Subcutaneous abdominal adipose tissue (tissue), 5 donors: ENCODE results near the gene SIM2.

Experiments used
- H3K27ac ChIP-seq: one replicate; pipeline ENCODE4 v1.7.0; 2013; ENCODE audit warnings: low read depth, mild to moderate bottlenecking, inconsistent platforms, low read length, moderate library complexity
- H3K27me3 ChIP-seq, 5 donors: one replicate each; pipeline ENCODE4 v1.7.0; 2013; ENCODE audit warnings: low read length in 5 of 5, inconsistent platforms in 1 of 5; ENCODE audit not compliant: control insufficient read depth in 5 of 5, insufficient read depth in 4 of 5
- H3K36me3 ChIP-seq, 5 donors: one replicate each; pipeline ENCODE4 v1.7.0; 2013; ENCODE audit warnings: low read length in 5 of 5; ENCODE audit not compliant: control insufficient read depth in 5 of 5, insufficient read depth in 5 of 5
- H3K4me1 ChIP-seq, 5 donors: one replicate each; pipeline ENCODE4 v1.7.0; 2013; ENCODE audit warnings: low read length in 5 of 5, mild to moderate bottlenecking in 3 of 5, moderate library complexity in 1 of 5; ENCODE audit not compliant: control insufficient read depth in 5 of 5, insufficient read depth in 5 of 5
- H3K4me3 ChIP-seq, 5 donors: one replicate each; pipeline ENCODE4 v1.7.0; 2013; ENCODE audit warnings: low read length in 5 of 5, low read depth in 1 of 5
- H3K9ac ChIP-seq, 5 donors: one replicate each; pipeline ENCODE4 v1.7.0; 2013; ENCODE audit warnings: low read length in 5 of 5, mild to moderate bottlenecking in 4 of 5, moderate library complexity in 3 of 5
- H3K9me3 ChIP-seq, 5 donors: one replicate each; pipeline ENCODE4 v1.7.0; 2013; ENCODE audit warnings: low read length in 5 of 5; ENCODE audit not compliant: control insufficient read depth in 5 of 5
- donor health status: healthy.
- donor health status: healthy.
- donor health status: healthy.
- donor health status: healthy.
- donor health status: healthy.

The SIM2 gene

DNA sequence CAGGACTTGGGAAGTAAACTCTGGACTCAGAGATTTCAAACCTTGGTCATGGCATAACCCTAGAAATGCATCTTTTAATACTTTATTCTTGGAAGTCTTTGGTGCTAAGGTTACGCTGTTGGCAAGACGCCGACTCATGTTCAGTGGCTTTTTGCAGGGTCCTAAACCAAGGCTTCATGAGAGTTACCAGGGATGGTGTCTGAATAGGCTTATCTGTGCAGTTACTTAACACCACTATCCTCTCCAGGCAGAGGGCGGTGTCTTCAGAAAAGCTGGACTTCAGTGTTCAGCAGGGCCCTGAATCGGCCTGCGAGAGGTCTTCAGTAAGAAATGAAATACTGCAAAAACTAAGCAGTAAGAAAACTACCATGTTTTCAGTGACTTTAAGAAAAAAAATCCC, 58.3 kb downstream of the SIM2 start:
- no peaks in the 10 kb centered on the region for H3K27me3 ChIP-seq
- no peak overlapping the region for H3K4me3 ChIP-seq
- no peak overlapping the region for H3K9ac ChIP-seq
- no peaks in the 10 kb centered on the region for H3K9me3 ChIP-seq
- peaks cover 6 to 36% (median 15%) of the 10 kb centered on the region in 5 donors for H3K36me3 ChIP-seq
- no peak overlapping the region for H3K27ac ChIP-seq
- peaks cover 0 to 10% (median 0%) of the 10 kb centered on the region in 5 donors for H3K4me1 ChIP-seq

DNA sequence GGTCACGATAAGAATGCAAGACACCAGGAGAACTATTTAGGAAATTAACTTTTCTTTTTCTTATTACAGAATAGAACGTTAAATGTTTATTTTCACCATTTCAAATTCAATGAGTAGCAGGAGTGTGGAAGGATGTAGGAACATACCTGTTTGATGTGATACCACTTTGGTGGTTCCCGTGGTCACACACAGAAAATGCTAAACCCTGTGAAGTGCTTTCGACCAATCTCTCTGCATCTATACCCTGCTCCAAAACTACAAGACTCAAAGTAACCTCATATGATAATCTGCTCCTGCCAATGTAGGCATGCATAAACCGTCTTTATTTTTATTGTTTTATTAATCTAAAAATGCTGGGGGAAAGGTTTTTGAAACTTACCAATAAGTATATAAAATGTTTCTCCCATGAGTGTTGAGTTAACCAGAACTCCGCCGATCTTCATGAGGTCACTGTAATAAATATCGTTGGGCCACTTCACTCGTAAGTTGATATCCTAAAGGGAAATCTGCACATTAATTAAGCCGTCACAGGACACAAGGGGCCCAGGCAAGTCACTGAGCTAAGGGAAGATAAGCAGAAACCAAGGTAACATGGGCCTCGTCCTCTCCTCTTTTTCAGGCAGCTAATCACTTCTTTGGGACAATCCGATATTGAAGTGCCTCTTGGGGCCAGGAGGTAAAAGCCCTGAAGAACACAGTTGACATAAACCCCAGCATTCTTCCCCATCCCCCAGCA, 60.6 kb downstream of the SIM2 start:
- H3K9me3 ChIP-seq: no peaks in the 10 kb centered on the region
- no peak overlapping the region for H3K9ac ChIP-seq
- H3K27me3 ChIP-seq: no peaks in the 10 kb centered on the region
- H3K4me1 ChIP-seq: peaks cover 0 to under 1% (median 0%) of the 10 kb centered on the region in 5 donors
- peaks cover 7 to 21% (median 9%) of the 10 kb centered on the region in 5 donors for H3K36me3 ChIP-seq
- H3K4me3 ChIP-seq: no peak overlapping the region
- H3K27ac ChIP-seq: no peak overlapping the region

DNA sequence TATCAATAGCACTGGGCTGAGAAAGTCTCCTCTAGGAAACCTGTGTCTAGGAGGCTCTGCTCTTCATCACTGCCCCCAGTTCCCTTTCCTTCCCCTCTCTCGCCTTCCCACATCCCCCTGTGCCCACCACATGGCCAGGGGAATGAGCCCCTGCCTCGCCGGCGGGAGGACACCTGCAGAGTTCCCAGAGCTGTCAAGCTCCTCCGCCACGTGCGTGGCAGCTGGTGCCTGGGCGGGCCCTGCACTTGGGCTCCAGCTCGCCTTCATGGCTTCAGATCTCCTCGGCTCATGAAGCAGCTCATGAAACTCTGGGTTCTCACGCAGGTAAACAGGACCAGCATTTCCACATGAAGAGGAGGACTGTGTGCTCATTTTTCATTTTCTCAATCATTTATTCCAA, 62.8 kb downstream of the SIM2 start:
- Histone ChIP-seq H3K4me3 (no peak overlapping the region), H3K4me1 (no peaks in the 10 kb centered on the region), H3K9ac (no peak overlapping the region), H3K27ac (no peak overlapping the region), H3K36me3 (peaks cover 5 to 16% (median 7%) of the 10 kb centered on the region in 5 donors), H3K27me3 (no peaks in the 10 kb centered on the region), H3K9me3 (no peaks in the 10 kb centered on the region)

DNA sequence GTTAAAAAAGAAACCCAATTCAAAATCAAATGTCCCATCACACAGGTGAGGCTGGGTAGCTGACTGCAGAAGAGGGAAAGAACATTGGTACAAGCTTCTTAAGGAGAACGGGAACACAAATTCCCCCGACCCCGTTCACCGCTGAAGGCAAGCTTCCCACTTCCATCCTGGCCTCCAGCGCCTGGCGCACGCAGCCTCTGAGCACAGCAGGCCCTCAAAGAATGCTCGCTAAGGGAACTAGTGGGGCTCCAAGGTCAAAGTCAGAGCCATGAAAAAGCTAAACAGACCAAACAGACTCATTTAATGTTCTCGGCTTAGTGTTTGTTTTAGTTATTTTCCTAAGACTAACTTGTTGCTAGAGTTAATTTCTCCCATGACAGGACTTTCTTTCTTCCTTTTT, 63.7 kb downstream of the SIM2 start:
- Histone ChIP-seq H3K27ac (no peak overlapping the region), H3K9me3 (no peaks in the 10 kb centered on the region), H3K4me1 (no peaks in the 10 kb centered on the region), H3K36me3 (peaks cover 5 to 15% (median 6%) of the 10 kb centered on the region in 5 donors), H3K9ac (no peak overlapping the region), H3K4me3 (no peak overlapping the region), H3K27me3 (no peaks in the 10 kb centered on the region)

DNA sequence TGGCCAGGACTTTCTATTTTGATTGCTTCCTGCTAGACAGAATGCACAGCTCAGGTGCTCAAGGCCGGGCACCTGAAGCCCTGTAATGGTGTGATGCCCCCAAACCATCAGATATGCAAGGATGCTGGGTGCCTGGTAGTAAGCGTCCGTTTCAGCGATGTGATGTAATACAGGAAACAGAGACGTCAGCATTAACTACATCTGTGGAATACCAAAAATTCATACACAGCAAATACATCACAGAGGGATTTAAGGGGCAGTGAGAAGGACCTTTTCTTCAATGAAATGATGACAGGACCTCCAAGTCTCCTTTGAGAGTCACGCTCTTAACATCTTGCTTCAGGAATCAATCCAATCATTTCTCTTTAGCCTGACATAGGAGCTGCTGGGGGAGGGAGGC, 64.4 kb downstream of the SIM2 start:
- H3K4me3 ChIP-seq: no peak overlapping the region
- H3K27me3 ChIP-seq: no peaks in the 10 kb centered on the region
- H3K36me3 ChIP-seq: peaks cover 5 to 15% (median 6%) of the 10 kb centered on the region in 5 donors
- no peaks in the 10 kb centered on the region for H3K9me3 ChIP-seq
- H3K27ac ChIP-seq: no peak overlapping the region
- H3K9ac ChIP-seq: no peak overlapping the region
- H3K4me1 ChIP-seq: peaks cover 0 to under 1% (median 0%) of the 10 kb centered on the region in 5 donors

DNA sequence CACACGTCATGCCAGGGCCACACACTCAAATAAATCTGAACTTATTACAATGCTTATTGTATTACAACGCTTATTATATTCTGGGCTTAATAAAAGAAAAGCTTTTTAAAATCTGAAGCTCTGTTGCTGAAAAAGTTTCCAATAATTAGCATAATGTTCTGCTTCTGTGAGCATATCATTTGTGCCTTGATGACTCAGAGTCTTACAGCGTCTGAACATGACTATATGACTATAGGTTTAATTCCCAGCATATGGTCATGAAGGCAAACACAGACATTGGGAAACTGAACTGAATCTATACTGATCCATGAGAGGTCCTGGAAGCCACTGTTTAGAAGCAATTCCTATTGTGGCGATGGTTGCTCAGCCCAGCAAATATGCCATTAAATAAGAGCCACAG, 66.3 kb downstream of the SIM2 start:
- Histone ChIP-seq H3K36me3 (peaks cover 0 to 11% (median 2%) of the 10 kb centered on the region in 5 donors), H3K27me3 (no peaks in the 10 kb centered on the region), H3K4me3 (no peak overlapping the region), H3K9ac (no peak overlapping the region), H3K27ac (no peak overlapping the region), H3K4me1 (peaks cover 0 to 16% (median 0%) of the 10 kb centered on the region in 5 donors), H3K9me3 (no peaks in the 10 kb centered on the region)

DNA sequence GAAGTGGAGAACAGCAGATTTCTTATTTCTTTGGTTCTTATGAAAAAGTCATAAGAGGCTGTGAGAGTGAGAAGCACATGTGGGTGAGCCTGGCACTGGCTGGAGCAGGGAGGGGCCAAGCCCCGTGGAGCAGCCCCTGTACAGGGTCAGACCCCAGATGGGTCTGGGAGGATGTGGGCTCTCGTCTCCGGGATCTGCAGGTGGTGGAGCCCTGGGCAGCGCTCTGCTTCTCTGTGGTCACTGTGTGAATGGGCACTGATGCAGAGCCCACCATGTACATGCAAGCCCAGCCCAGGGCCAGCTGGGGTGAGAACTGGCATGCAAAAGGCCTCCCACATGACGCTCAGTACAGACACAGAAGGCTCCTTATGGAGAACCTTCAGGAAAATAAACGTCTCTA, 67.6 kb downstream of the SIM2 start:
- Histone ChIP-seq H3K27ac (no peak overlapping the region), H3K4me3 (no peak overlapping the region), H3K4me1 (peaks cover 0 to 16% (median 0%) of the 10 kb centered on the region in 5 donors), H3K36me3 (peaks cover 0 to 7% (median 2%) of the 10 kb centered on the region in 5 donors), H3K27me3 (no peaks in the 10 kb centered on the region), H3K9ac (no peak overlapping the region), H3K9me3 (no peaks in the 10 kb centered on the region)

DNA sequence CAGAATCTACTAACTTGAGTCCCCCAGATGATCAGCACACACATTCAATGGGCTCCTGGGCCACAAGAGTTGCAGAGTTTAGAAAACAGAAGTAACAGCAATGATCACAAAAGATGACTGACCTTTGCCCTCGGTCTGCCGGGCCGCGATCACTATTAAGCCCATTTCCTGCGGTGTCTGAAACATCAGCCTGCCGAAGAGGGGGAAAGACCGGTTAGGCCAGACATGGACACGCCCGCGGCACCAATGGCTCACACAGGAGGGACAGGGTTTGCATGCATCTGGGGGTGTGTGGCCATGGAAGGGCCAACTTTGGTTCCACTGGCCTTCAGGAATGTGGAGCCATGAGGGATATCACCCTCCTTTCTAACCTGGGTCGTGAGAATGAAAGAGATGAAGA, 68.2 kb downstream of the SIM2 start:
- no peaks in the 10 kb centered on the region for H3K9me3 ChIP-seq
- H3K36me3 ChIP-seq: peaks cover 0 to 7% (median 2%) of the 10 kb centered on the region in 5 donors
- H3K27me3 ChIP-seq: no peaks in the 10 kb centered on the region
- H3K27ac ChIP-seq: no peak overlapping the region
- no peak overlapping the region for H3K9ac ChIP-seq
- H3K4me3 ChIP-seq: no peak overlapping the region
- peaks cover 0 to 16% (median 0%) of the 10 kb centered on the region in 5 donors for H3K4me1 ChIP-seq

DNA sequence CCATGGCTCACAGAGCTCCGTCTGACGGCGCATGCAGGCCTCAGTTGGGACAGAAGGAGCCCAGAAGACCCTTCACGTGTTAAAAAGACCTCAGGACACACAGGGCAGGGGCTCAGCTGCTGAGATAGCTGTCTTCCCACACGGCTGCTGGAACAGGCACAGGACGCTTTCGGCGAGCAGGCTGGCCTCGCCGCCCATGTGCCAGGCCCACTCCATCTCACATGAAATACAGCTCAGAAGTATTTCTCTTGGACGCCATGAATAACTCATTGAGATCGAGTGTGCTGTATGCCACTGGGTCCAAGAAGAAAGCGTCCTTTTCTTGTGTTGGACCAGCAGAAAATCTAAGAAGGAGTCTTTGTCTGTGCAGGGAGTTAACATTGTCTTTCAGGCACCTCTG, 69.6 kb downstream of the SIM2 start:
- Histone ChIP-seq H3K4me1 (peaks cover 0 to 16% (median 0%) of the 10 kb centered on the region in 5 donors), H3K36me3 (peaks cover 0 to 7% (median 0%) of the 10 kb centered on the region in 5 donors), H3K27ac (no peak overlapping the region), H3K27me3 (no peaks in the 10 kb centered on the region), H3K9me3 (no peaks in the 10 kb centered on the region), H3K9ac (no peak overlapping the region), H3K4me3 (no peak overlapping the region)

DNA sequence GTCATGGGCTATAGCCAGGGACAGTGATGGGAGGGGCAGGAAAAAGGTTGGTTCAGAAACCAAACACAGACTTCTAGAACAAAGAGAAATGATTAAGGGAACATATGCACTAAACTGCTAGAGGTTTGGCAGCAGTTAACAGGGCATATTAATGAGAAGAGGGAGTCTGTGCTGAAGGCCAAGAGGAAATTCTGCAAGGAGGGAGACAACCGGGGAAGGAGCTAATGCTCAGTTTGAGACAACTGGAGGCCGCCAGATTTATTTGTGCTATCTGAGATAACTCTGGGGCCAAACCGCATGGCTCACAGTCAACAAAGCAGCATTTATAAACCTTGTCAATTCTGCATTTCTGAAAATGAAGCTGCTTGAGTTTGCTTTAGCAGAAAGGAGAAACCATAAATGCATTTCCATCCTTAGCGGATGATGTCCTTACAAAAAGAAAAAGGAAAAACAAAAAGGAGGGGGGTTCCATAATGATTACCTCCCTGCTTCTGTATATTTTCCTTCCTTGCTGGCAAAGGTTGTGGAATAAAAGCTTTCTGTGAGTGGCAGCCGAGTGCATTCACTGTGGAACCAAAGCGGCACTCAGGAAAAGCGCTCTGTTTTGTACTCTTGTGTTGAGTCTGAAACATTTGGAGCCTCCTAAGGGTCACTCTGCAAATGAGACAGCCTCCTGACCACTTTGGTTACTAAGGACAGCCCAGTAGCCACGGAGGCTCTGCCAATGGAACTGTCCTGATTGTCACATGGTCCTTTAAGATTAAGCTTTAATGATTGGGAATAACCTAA, 70.3 kb downstream of the SIM2 start:
- Histone ChIP-seq H3K36me3 (peaks cover 0 to 7% (median 0%) of the 10 kb centered on the region in 5 donors), H3K9ac (peak overlapping the region in 2 of 5 donors; percentile 30 to 48), H3K9me3 (no peaks in the 10 kb centered on the region), H3K27ac (no peak overlapping the region), H3K27me3 (no peaks in the 10 kb centered on the region), H3K4me1 (peaks cover 0 to 16% (median 0%) of the 10 kb centered on the region in 5 donors), H3K4me3 (no peak overlapping the region)
